Stimulated activated CD8-positive, alpha-beta memory T cell treated with anti-CD3 and anti-CD28 coated beads, Interleukin-12 subunit alpha, Interleukin-12 subunit beta, amount 100 ng/mL, for 1 hour (primary cell): Measurements from ENCODE around the gene USP17L18.
"Not testable (repeated sequence)": the region's sequence is repeated elsewhere in the genome, so short reads cannot be mapped to it uniquely, and the experiment has no call there.

Experiments used
- DNase-seq: peaks from one replicate; pipeline ENCODE4 v3.0.0-alpha.2; 2020; ENCODE audit warnings: low read depth

Gene USP17L18

GRCh38 chr4:9247953-9248680, at the start of gene USP17L18:
Gene USP17L18, plus strand, starts transcription at chr4:9248630. Its CDS starts 0 bp downstream, at chr4:9248630.
- DNase-seq: not testable (repeated sequence)

- not testable (repeated sequence) for DNase-seq
Observed at GRCh38 chr4:9210357-9210756, 38.1 kb upstream of the USP17L18 start, which contains the start of gene USP17L10. Gene USP17L10, plus strand, starts transcription at chr4:9210657. Its CDS starts 0 bp downstream, at chr4:9210657.

- DNase-seq: not testable (repeated sequence)
Observed at GRCh38 chr4:9214701-9215100, 33.7 kb upstream of the USP17L18 start.

GRCh38 chr4:9215105-9215504, 33.3 kb upstream of the USP17L18 start, which contains the start of gene USP17L11:
Gene USP17L11, plus strand, starts transcription at chr4:9215405. Its CDS starts 0 bp downstream, at chr4:9215405.
- DNase-seq: not testable (repeated sequence)

GRCh38 chr4:9219852-9220251, 28.6 kb upstream of the USP17L18 start, which contains the start of gene USP17L12:
Gene USP17L12, plus strand, starts transcription at chr4:9220152. Its CDS starts 0 bp downstream, at chr4:9220152.
- DNase-seq: not testable (repeated sequence)

- not testable (repeated sequence) for DNase-seq
Observed at GRCh38 chr4:9224596-9224995, 23.8 kb upstream of the USP17L18 start, which contains the start of gene USP17L13. Gene USP17L13, plus strand, starts transcription at chr4:9224896. Its CDS starts 0 bp downstream, at chr4:9224896.

GRCh38 chr4:9230249-9230648, 18.2 kb upstream of the USP17L18 start:
- not testable (repeated sequence) for DNase-seq

- not testable (repeated sequence) for DNase-seq
Observed at GRCh38 chr4:9234085-9234484, 14.3 kb upstream of the USP17L18 start, which contains the start of gene USP17L15. Gene USP17L15, plus strand, starts transcription at chr4:9234385. Its CDS starts 0 bp downstream, at chr4:9234385.

- not testable (repeated sequence) for DNase-seq
Observed at GRCh38 chr4:9238461-9238860, 10.0 kb upstream of the USP17L18 start.

- DNase-seq: not testable (repeated sequence)
Observed at GRCh38 chr4:9243579-9243978, 4.9 kb upstream of the USP17L18 start, which contains the start of gene USP17L17. Gene USP17L17, plus strand, starts transcription at chr4:9243879. Its CDS starts 0 bp downstream, at chr4:9243879.

- not testable (repeated sequence) for DNase-seq
Observed at GRCh38 chr4:9253078-9253477, 4.6 kb downstream of the USP17L18 start, which contains the start of gene USP17L19. Gene USP17L19, plus strand, starts transcription at chr4:9253378. Its CDS starts 0 bp downstream, at chr4:9253378.

- not testable (repeated sequence) for DNase-seq
Observed at GRCh38 chr4:9257824-9258223, 9.4 kb downstream of the USP17L18 start, which contains the start of gene USP17L20. Gene USP17L20, plus strand, starts transcription at chr4:9258124. Its CDS starts 0 bp downstream, at chr4:9258124.

GRCh38 chr4:9262572-9262971, 14.1 kb downstream of the USP17L18 start, which contains the start of gene USP17L21:
Gene USP17L21, plus strand, starts transcription at chr4:9262872. Its CDS starts 0 bp downstream, at chr4:9262872.
- not testable (repeated sequence) for DNase-seq

GRCh38 chr4:9267319-9267718, 18.9 kb downstream of the USP17L18 start, which contains the start of gene USP17L22:
Gene USP17L22, plus strand, starts transcription at chr4:9267619. Its CDS starts 0 bp downstream, at chr4:9267619.
- DNase-seq: not testable (repeated sequence)

- not testable (repeated sequence) for DNase-seq
Observed at GRCh38 chr4:9271719-9272118, 23.3 kb downstream of the USP17L18 start.
